HG03571 (cell line): ENCODE measurements around the gene SLC16A9.

Experiments used
- ATAC-seq: cut with Tn5 transposase; IDR thresholded peaks from one replicate; pipeline ENCODE4 v1.9.1; 2021; ENCODE audit not compliant: unreplicated experiment

Gene SLC16A9

DNA sequence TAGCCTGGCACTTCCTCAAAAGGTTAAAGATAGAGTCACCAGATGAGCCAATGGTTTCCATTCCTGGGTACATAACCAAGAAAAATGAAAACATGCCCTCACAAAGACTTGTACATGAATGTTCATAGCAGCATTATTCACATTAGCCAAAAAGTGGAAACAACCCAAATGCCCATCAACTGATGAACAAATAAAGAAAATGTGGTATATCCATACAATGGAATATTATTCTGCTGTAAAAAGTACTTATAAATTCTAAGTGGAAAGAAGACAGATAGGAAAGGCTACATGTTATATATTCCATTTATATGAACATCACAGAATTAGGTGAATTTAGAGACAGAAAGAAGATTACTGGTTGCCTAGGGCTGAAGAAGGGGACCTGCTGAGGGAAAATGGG, 10.7 kb upstream of the SLC16A9 start:
- ATAC-seq = no peak

GRCh38 chr10:59719374-59719773, 9.7 kb upstream of the SLC16A9 start:
- ATAC-seq = no peak

DNA sequence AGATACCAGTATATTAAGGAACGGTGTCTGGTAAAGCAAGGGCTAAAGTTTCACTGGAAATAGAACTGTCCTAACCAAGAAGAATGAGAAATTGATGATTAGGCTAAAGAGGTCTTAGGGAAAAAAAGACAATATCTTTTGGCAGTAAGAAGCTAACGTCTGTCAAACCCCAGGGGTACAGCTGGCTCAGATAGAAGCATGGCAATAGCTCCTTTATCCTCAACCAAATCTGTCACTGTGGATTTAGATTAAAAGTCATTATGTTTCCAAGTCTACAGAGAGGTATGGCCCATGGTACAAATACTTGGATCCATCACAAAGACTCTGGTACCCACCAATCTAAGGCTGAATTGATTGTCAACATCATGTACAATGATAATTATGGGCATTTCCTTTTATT, 8.6 kb upstream of the SLC16A9 start:
- ATAC-seq = no peak

DNA sequence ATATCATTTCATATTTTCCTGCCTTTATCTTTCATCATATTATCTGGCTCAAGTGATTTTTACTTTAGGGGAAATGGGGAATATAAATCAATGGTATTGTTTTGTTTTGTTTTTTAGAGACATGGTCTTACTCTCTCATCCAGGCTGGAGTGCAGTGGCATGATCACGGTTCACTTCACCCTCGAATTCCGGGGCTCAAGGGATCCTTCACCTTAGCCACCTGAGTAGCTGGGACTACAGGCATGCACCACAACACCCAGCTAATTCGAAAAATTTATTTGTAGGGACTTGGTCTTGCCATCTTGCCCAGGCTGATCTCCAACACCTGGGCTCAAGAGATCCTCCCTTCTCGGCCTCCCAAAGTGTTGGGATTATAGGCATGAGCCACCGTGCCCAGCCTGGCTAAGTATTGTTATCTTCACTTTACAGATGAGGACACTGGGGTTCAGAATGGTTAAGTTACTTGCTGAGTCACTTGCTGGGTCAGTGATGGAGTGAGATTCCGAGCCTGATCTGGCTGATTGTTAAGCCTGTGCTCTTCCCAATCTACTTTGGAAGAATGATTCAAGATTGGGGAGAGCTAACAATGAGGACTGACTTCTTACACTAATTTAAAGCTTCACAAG, 3.7 kb upstream of the SLC16A9 start:
- no peak for ATAC-seq

- no peak for ATAC-seq
These were observed 2.3 kb upstream of the SLC16A9 start for GRCh38 chr10:59711871-59712494.

GRCh38 chr10:59708816-59709394, 745 bp downstream of the SLC16A9 start:
- peak; percentile 8 for ATAC-seq

DNA sequence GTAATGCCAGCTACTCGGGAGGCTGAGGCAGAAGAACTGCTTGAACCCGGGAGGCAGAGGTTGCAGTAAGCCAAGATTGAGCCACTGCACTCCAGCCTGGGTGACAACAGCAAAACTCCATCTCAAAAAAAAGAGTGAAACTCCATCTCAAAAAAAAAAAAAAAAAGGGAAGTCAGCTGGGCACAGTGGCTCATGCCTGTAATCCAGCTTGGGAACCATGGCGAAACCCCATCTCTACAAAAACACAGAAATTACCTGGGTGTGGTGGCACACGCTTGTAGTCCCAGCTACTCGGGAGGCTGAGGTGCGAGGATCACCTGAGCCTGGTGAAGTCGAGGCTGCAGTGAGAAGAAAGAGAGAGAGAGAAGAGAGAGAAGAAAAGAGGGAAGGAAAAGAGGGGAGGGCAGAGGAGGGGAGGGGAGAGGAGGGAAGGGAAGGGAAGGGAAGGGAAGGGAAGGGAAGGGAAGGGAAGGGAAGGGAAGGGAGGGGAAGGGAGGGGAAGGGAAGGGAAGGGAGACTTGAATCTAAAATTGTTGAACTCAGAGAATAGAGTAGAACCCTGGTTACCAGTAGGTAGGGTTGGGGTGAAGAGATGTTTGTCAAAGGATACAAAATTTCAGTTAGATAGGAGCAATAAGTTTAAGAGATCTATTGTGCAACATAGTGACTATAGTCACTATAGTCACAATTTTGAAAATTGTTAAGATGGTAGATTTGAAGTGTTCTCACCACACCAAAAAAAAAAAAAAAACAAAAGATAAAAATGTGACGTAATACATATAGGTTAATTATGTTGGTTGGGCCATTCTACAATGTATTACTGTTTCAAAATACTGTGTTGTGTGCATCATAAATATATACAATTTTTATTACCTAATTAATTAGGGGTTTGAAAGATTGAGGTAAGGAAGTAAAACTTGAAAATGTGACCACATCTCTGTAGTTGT, 2.5 kb downstream of the SLC16A9 start:
- ATAC-seq = no peak

GRCh38 chr10:59705931-59706330, 3.7 kb downstream of the SLC16A9 start:
- no peak for ATAC-seq

GRCh38 chr10:59704630-59705029, 5.0 kb downstream of the SLC16A9 start:
- no peak for ATAC-seq

DNA sequence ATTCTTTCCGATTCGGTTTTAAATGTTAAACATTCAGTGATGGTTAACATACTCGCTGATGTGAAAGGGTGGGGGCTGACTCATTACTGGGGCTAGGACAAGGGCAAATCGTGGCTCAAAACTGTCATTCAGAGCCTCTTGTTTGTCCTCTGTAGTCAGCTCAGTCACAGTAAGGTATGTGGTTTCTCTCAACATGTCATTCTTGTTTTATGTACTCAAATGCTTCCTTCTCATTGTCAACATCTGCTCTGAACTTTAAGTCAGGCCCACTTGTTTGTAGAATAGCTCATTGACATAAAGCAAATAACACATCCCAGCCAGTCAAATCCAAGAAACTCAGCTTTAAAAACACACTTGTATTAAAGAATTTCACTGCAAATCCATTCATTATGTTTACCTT, 7.3 kb downstream of the SLC16A9 start:
- no peak for ATAC-seq

- ATAC-seq = no peak
These were observed 8.9 kb downstream of the SLC16A9 start for GRCh38 chr10:59700709-59701108.

GRCh38 chr10:59698326-59698725, 11.3 kb downstream of the SLC16A9 start:
- no peak for ATAC-seq

DNA sequence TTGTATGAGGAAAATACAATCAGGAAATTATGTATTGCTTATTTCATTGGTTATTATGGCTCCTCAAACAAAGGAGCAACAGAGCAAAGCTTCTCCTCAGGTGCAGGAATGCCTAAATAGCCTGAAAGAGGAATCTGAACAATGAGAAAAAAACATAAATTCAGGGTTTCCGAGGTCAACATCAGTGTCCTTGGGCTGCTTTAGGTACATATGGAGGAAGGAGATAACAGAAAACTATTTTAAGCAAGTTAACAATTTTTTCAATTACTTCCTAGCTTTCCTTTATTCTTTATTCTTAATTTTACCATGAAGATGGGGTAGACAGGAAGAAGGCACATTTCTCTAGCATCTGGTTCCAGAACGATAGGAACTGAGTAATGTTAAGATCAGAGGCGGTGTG, 14.0 kb downstream of the SLC16A9 start:
- no peak for ATAC-seq

GRCh38 chr10:59694936-59695335, 14.7 kb downstream of the SLC16A9 start:
- ATAC-seq = no peak

DNA sequence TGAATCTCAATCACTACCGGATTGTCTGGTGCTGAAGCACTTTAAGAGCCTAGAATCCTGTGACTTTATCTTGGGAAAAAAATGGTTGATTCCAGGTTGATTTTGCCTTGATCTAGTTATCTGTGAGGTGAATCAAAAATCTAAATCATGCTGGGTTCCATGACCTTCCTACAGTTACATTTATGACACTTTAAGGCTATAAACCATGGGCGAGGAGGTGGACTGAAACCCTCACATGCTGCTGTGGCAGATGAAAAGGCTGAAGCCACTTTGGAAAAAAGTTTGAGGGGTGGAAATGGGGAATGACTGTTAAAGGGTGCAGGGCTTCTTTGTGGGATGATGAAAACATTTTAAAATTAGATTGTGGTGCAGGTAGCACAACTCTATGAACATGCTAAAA, 17.5 kb downstream of the SLC16A9 start:
- ATAC-seq = no peak

- no peak for ATAC-seq
These were observed 20.7 kb downstream of the SLC16A9 start for GRCh38 chr10:59688921-59689351.

DNA sequence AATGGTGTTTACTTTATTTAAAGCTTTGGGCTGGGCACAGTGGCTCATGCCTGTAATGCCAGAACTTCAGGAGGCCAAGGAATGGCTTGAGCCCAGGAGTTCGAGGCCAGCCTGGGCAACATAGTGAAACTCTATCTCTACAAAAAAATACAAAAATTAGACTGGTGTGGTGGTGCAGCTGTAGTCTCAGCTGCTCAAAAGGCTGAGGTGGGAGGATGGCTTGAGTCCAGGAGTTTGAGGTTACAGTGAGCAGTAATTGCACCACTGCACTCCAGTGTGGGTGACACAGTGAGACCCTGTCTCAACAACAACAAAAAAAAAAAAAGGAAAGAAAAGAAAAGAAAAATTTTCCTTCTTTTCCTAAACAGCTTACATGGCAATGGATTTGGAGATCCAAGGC, 22.0 kb downstream of the SLC16A9 start:
- no peak for ATAC-seq

DNA sequence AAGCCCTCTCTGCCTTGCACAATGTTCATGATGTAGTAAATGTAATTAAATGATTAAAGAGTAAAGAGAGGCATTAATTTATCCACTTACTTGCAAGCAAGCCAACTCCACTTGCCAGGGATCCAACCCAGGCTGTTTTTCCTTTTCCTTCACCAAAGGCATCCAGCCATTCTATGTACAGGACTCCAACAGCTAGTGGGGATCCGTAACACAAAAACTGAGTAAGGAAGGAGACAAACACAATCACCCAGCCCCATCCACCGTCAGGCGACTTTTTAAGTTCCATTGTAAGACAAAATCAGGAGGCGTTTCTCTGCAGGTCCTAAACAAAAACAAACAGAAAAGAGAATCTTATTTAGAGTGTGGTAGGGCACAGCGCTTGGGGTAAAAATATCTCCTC, 25.6 kb downstream of the SLC16A9 start:
- no peak for ATAC-seq

DNA sequence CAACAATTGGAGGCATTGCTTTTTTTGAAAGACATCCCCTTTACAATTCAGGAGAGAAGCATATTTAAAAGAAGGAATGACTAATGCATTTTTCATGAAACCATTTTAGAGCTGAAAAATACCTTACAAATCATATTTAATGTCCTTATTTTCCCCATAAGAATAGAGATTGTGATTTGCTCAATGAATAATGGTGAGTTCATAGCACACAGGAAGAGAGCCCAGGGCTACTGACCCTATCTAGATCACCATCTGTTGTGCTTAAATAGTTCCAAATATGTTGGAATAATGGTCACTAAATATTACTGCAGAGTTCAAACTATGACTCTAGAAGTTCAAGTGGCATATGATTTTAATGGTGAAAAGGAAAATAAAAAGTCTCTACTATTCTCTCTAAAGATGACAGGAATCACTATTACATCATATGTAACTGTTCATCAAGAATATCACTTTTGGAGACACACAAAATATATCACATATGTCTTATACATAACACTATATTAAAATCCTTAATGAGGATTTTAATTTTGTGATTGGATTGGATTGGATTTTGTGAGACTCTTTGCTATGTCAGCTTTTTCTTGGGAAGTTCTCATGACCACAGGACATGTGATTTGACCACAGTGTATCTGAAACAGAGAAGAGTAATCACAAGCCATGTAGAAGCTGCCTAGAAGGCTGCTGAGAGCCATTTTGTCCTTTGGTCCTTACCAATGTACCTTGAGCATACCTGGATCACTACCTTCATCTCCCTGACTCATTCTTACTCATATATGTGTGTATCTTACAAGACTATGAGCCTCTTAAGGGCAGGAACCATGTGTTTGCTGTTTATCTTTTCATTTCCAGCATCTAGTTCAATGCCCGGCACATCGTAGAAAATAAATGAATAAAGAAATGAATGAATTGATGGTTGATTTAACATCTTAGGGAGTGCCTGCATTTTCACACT, 26.4 kb downstream of the SLC16A9 start:
- no peak for ATAC-seq

DNA sequence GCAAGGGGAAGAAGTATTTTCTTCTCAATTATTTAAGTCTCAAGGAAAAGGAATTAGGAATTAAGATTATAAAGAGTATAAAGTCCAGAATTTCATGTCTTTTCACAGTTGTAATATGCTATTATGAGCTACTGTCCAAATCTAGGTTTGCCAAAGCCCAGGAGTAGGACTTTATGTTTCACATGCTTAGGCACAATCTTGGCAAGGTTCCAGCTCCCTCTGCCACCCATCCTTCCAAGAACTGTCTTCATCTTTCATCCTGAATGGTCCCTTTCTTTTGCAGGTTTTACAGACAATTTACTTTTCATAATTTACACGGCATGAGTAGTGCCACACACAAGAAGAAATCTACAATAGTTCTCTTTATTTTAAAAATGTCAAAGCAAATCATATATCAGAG, 29.5 kb downstream of the SLC16A9 start:
- ATAC-seq = no peak
